NK-92 treated with Interleukin-12 subunit alpha and Interleukin-12 subunit beta, amount 100 ng/mL, for 24 hours (cell line): Measurements from ENCODE around the gene CCL28.

Experiments used
- DNase-seq: peaks from one replicate; lab custom pipeline; 2025; lab: John Stamatoyannopoulos, UW

The CCL28 gene

DNA sequence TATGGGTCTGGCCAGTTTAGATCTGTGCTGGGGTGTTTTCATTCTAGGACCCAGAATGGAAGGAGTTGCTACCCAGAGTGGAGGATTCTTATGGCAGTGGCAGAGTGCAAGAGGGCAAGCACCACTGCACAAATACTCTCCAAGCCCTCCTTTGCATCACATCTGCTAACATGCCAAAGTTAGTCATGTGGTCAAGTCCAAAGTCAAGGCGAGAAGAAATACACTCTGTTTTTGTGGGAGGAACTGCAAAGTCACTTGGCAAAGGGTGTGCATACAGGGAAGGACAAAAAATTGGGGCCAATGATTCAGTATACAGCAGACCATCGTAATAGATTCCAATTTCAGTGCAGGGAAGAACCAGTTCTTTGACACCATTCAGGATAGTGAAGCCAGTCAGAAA lies 55.1 kb downstream of the CCL28 start:
- no peak for DNase-seq

DNA sequence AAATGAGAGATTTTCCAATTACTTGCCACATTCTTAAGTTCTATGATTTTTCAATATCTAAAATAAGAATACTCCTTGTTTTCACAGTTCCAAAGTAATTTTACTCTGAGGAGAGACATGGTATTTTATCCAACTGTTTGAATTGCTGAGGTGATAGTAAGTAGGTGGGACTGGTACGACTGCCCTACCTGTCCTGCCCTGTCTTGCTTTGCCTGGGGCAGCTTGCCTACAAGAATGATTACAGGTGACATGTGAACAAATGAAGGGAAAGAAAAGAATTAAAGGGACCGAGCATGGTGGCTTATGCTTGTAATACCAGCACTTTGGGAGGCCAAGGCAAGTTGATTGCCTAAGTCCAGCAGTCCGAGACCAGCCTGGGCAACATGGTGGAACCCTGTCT lies 57.4 kb downstream of the CCL28 start:
- no peak for DNase-seq

DNA sequence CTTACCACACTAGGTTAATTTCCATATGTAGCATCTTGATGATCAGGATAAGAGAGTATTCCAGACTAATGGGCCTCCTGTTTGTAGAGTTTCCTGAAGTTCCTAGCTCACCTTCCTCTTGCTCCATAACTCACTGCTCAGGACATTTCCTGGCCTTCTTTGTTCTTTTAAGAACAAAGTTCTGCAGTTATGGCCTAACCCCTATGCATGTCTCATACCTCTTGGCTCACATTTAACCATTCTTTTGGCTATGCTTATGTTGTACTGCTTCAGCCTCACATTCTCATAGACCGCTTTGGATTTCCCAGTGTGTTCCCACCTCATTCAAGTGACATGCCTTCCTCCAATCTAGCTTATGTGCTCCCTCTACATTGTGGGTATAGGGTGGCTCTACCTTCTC lies 58.5 kb downstream of the CCL28 start:
- DNase-seq: no peak

DNA sequence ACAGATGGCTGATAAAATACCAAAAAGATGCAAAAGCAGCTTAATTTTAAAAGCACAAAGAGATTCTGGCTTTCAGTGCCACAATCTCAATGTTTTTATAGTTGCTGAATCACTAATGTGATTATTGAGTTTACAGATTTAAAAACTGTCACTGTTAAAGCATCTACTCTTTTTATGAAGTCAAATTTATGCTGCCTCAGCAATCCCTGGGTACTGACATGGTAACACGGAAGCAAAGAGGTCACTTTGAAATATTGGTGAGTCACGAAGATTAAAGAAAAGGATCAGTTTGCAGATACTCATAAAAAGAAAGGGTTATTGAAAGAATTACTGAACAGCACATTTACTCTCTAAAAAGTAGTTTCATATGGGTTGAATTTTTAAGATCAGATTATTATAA lies 59.3 kb downstream of the CCL28 start:
- no peak for DNase-seq

DNA sequence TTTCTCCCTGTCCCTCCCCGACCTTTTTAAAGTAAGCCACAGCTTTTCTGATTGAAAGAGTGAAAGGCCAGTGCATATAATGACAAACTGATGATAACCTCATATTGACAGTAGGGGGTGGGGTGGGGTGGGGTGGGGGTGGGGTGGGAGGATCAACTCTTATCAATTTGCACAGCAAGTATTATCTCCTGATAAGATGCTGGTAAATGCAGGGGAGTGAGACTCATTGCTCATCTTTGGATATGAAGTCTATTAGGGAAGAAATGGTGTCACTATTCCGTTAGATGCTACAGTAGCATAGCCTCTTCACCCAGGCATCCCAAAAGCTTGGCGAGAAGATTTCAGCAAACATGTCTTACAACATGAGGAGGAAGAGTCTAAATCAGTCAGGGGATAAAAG lies 60.1 kb downstream of the CCL28 start:
- DNase-seq: no peak

DNA sequence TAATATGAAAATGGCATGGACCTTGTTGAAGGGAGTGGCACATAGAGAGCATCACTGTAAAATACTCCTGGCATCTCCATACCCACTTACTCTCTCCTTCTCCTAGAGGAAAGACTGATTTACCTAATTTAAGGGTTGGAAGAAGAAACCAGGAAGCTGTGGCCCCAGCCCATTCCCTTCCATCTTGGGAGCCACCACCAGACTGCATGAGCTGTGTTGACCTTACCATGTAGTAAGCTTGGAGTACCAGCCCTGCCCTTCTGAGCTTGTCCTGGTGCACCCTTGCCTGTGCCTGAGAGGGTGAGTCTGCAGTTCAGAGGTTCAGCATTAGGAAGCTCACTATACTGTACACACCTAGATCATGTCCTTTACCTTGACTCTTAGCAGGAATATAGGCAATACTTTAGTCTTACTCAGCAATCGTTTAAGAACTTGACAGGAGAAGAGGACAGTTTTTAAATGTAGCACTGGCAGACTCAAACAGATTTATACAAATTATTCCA lies 63.3 kb downstream of the CCL28 start:
- DNase-seq: no peak

DNA sequence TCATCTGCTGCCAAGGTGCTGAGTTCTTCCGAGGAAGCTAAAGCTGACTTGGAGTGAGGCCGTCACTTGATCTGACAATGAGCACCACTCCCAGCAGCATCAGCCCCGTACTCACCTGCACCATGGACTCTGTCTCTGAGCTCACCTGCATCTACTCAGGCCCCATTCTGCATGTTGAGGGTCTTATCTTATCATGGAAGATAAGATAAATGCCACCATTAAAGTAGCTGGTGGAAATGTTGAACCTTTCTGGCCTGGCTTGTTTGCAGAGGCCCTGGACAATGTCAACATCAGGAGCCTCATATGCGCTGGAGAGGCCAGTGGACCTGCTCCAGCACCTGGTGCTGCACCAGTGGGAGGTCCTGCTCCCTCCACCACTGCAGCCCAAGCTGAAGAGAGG lies 64.0 kb downstream of the CCL28 start:
- no peak for DNase-seq

DNA sequence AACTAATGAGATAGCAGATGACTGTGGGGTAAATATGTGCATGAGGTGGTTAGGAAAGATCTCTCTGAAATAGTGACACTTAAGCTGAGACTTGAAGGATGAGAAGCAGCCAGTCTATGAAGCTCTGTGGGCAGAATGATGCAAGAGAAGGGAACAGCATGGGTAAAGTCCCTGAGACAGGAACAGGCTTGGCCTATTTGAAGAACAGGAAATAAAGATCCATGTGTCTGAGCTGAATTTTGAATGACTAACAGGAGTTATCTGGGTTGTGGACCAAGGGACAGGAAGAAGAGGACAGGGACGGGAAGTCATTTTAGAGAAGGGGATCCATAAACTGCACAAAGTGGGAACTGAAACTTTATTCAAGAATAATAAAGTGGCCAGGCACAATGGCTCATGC lies 73.3 kb downstream of the CCL28 start:
- no peak for DNase-seq

DNA sequence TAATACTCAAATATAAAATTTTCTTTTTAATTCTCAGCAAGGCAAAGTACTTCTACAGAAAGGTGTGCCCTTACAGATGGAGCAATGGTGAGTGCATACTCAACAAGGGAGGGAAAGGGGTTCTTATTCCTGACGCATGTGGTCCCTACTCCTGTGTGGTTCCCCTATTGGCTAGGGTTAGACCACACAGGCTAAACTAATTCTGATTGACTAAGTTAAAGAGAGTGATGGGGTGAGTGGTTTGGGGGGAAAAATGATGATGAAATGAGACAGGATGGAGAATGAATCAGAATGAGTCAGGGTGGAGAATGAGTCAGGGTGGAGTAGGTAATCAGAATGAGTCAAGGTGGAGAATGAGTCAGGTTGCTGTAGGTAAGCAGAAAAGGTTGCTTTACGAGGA lies 76.0 kb downstream of the CCL28 start:
- no peak for DNase-seq

DNA sequence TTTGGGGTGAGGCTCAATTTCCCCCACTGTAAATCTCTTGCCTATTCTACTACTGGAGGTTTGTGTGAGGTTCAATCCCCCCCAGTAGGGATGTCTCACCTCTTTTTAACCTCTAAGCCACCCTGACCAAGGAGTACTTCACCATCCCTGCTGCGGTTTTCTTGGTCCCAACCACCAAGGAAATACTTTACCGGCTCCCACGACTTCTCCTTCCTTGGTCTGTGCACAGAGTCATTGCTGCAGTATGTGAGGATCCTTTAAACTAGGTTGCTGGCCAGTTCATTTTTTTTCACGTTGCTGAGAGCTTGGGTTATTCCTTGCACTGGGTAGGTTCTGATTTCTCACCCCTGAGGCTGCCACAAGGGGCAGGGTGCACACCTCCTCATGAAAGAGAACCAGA lies 76.5 kb downstream of the CCL28 start:
- no peak for DNase-seq

DNA sequence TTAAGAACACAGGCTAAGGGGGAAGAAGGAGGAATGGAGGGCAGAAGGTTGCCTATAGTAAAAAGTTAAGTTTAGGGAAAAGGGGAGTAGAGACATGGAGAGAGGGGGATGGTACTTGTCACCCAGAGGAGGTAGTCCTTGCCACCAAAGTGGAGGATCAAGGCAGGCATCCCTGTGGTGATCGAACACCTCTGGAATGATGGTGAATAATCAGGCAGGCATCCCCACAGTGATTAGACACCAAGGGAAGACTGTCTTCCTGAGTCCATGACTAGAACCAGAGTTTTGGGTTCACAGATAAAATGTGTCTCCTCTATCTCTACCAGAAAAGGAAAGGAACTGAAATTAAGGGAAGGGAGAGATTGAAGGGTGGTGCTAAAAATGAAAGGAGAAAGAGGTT lies 79.8 kb downstream of the CCL28 start:
- DNase-seq: no peak
